Esophagus mucosa (tissue), 1 donor: ENCODE data around the gene UVSSA. TPM values are rescaled to one million over a fixed set of nuclear protein-coding genes. Genes with fewer than 3 reads are reported as not detected.
"Not testable (repeated sequence)": the region's sequence is repeated elsewhere in the genome, so short reads cannot be mapped to it uniquely, and the experiment has no call there.

Experiments
- ATAC-seq: fragments of 200-7000 bp; cut with Tn5 transposase; one replicate; pipeline ENCODE4 v1.9.1; 2020
- total RNA-seq: library from RNA; stranded (reverse); gene quantifications from one replicate; pipeline ENCODE4 v1.2.4, GENCODE V29; 2023
- donor health status: DM: yes; HTN: yes; CAD: no.

UVSSA gene
- total RNA-seq, 1 donor from 2014 or later: 11.0 TPM

- ATAC-seq: no peak
Measured at GRCh38 chr4:1376841-1377605, 30.0 kb downstream of the UVSSA start.

GRCh38 chr4:1377606-1378261 lies 30.7 kb downstream of the UVSSA start:
- no peak for ATAC-seq

- ATAC-seq: no peak
Measured at GRCh38 chr4:1378559-1379231, 31.7 kb downstream of the UVSSA start.

GRCh38 chr4:1379351-1379781 lies 32.4 kb downstream of the UVSSA start:
- no peak for ATAC-seq

DNA sequence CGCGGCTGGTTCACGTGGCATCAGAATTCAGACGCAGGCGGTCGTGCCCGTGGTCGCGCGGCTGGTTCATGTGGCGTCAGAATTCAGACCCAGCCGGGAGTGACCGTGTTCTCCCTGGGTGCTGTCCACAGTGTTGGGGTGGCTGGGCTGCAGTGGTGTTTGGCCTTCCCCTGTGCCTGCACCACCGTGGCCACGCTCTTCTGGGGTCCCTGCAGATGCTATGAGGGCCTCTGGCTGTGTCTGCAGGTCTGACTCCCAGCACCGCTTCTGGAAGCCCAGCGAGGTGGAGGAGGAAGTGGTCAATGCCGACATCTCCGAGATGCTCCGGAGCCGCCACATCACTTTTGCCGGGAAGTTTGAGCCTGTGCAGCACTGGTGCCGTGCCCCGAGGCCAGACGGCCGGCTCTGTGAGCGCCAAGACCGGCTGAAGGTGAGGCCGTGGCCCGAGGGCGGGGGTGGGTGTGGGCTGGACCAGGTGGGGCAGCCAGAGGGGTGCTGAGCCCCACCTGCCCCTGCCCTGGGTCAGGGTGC lies 32.9 kb downstream of the UVSSA start:
- no peak for ATAC-seq

- no peak for ATAC-seq
Measured at GRCh38 chr4:1380368-1381151, 33.6 kb downstream of the UVSSA start.

GRCh38 chr4:1381181-1381621 lies 34.2 kb downstream of the UVSSA start:
- no peak for ATAC-seq

GRCh38 chr4:1381944-1382541 lies 35.0 kb downstream of the UVSSA start:
- no peak for ATAC-seq

- no peak for ATAC-seq
Measured at GRCh38 chr4:1382776-1383727, 36.0 kb downstream of the UVSSA start.

DNA sequence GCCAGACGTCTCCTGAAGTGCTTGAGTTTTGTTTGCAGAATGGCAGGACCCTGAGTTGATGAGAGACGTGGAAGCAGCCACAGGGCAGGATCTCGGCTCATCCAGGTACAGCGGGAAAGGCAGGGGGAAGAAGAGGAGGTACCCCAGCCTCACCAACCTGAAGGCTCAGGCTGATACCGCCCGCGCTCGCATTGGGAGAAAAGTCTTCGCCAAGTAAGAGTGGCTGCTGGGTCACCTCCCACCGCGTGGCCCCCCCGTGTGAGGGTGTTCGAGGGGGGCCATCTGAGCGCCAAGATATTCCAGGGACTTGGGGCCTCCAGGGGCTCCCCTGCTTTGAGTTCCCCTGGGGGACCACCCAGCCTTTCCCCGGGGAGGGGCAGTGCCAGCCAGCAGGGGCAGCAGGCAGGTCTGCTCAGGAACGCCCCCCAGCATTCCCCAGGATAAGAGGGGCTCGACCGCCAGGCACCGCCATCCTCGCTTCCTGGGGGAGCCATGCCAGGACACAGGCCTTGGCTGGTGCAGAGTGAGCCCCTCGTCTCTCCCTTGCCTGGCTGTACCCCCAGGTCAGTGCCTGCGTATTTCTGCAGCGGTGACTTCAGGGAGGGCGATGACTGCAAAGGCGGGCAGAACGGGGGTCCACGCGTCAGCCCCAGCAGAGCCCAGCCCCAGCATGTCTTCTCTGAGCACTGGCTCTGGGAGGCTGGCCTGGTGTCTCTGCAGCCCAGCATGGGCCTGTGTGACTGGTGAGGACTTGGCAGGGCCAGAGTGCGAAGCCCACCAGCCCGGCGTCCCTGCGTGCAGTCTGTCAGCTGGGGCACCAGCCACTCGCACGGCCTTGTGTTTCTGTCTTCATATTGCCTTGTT lies 37.0 kb downstream of the UVSSA start:
- no peak for ATAC-seq

DNA sequence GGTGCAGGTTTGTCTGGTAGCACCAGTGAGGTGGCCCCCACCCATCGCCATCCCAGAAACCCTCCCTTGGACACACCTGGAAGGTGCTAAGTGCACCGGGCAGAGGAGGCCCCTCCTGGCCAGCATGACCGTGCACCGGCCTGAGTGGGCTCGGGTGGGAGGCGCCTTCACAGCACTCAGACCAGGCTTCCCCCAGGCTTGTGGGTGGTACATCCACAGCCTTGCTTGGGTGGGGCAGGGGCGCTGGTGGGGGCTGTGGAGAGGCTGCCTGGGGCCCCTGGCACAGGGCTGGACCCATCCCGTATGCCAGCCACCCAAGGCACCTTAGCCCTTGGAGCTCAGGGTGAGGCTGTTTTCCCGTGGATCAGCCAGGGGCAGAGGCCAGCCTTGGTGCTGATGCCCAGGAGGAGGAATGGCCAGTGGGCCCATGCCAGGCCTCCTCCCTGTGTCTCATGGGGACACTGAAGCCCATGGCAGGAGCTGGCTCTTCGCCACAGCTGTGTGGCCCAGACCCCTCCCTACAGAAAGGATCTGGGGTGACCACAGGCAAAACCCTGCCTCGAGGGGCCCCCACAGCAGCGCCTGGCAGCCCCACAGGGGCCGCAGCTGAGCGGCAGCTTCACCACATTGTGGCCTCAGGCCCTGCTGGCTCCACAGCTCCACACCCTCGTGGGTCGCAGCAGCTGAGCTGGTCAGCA lies 37.8 kb downstream of the UVSSA start:
- peak; percentile 6 for ATAC-seq

GRCh38 chr4:1385373-1386340 lies 38.6 kb downstream of the UVSSA start:
- ATAC-seq: no peak

- not testable (repeated sequence) for ATAC-seq
Measured at GRCh38 chr4:1393363-1393762, 46.4 kb downstream of the UVSSA start.

DNA sequence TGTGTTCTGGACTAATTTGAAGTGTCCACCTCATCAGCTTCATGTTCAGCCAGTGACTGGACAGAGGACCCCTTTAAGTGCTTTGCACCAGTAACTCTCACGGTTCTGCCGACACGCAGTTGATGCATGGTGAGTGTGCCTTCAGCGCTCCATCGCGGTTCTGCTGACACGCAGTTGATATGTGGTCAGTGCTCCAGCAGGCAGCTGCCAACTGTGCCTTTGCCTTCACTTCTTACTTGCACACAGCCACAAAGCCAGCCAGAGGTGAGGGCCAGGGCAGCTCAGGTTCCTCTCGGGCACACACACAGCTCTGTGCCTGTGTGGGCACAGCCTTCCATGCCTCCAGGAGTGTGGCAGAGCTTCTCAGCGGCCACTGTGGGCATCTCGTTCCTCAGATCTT lies 46.9 kb downstream of the UVSSA start:
- ATAC-seq: no peak

DNA sequence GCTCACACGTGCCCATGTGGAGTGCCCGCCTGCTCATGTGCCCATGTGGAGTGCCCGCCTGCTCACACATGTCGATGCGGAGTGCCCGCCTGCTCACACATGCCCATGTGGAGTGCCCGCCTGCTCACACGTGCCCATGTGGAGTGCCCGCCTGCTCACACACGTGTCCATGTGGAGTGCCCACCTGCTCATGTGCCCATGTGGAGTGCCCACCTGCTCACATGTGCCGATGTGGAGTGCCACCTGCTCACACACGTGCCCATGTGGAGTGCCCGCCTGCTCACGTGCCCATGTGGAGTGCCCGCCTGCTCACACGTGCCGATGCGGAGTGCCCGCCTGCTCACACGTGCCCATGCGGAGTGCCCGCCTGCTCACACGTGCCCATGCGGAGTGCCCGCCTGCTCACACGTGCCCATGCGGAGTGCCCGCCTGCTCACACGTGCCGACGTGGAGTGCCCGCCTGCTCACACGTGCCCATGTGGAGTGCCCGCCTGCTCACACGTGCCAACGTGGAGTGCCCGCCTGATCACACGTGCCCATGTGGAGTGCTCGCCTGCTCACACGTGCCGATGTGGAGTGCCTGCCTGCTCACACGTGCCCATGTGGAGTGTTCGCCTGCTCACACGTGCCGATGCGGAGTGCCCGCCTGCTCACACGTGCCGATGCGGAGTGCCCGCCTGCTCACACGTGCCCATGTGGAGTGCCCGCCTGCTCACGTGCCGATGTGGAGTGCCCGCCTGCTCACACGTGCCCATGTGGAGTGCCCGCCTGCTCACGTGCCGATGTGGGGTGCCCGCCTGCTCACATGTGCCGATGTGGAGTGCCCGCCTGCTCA lies 47.8 kb downstream of the UVSSA start:
- ATAC-seq: not testable (repeated sequence)

GRCh38 chr4:1395389-1395820 lies 48.4 kb downstream of the UVSSA start:
- ATAC-seq: not testable (repeated sequence)
